Liver (tissue), 3 donors: ENCODE results near the gene SPHK2.

Experiments
- CTCF ChIP-seq: fragments of 150-350 bp; IDR thresholded peaks from 2 replicates; pipeline ENCODE4 v1.5.1; 2017; ENCODE audit warnings: improper control_type of control experiment, low read depth, low read length; ENCODE audit not compliant: missing input control
- HNF4A ChIP-seq, 2 donors: conservative IDR thresholded peaks; 2 replicates each; pipeline ENCODE4 v1.6.1; 2016; ENCODE audit warnings: antibody characterized with exemption in 2 of 2, mild to moderate bottlenecking in 2 of 2
- TAF1 ChIP-seq: conservative IDR thresholded peaks from 2 replicates; pipeline ENCODE4 v1.6.1; 2016; ENCODE audit warnings: antibody characterized with exemption, mild to moderate bottlenecking
- donor health status: healthy.
- donor health status: healthy.

DNA sequence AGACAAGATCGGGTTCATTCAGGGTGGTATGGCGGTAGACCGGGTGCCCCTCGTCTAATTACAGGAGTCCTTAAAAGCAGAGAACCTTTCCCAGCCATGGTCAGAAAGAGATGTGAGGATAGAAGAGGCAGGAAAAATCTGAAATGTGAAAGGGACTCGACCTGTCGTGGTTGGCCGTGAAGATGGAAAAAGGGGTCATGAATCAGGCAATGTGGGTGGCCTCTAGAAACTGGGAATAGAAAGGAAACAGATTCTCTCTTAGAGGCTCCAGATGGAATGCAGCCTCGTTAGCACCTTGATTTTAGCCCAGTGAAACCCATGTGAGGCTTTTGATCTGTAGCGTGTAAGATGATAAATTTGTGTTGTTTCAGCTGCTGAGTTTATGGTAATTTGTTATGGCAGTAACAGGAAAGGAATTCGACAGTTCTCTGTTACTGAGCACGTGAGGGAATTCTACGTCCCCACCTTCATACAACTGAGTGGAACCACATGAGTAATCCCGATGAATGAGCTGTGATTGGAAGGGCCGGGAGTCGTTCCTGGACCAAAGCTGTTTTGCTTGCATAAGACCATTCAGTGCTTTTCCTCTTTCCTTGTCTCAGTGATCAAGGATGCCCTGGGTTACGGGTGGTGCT is 37.7 kb downstream of the SPHK2 start:
- TF ChIP-seq CTCF (no peak), HNF4A (conservative IDR thresholded peaks at IDR 0.05) (no peak), TAF1 (no peak)
